ENCODE measurements around the gene SRM.
A peak's percentile ranks its signal among the peaks of the same experiment; 100 is the strongest.
"Not testable (repeated sequence)": the region's sequence is repeated elsewhere in the genome, so short reads cannot be mapped to it uniquely, and the experiment has no call there.

SRM gene

DNA sequence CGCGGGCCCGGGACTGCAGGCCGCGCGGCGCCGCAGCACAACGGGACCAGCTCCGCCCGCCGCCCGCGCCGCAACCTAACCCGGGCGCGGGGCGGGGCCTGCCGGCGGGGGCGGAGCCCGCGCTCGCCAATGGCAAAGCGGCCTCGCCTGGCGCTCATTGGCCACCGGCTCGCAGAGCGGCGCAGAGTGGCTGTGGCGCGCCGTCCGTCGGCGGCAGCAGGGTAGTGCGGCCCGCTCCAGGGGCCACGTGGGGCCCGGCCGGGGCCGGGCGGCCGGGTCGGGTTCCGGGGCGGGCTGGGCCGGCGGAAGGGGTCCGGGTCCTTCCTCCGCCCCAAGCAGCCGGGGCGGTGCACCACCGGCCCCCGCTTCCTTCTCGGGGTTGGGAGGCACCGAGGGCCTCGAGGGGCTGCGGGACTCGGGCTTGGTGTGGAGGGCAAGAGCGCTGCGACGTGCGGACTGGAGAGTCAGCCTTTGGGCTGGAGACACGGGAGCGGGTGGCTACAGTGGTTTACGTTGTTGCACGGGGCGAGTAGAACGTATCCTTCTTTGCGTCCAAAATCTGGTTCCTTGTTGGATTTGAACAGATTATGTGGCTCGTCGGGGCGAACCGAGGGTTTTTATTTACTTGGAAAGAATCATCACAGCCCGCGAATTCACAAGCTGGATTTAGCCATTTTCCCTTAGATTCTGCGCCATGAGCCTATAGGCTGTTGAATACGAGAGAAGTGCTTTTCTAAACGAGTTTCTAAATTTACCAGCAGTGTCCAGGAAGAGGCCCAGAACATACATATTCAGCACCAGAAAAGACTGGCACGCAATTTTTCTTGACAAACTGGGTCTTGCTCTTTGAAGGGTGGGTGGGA lies at the start of gene SRM:
Gene SRM (minus strand): TSS at position 51 of the 863 bp plus-strand sequence. CDS start 75 bp downstream, outside the sequence.
- DNase-seq (ENCODE audit: low read depth, low spot score) = peak; percentile 61

DNA sequence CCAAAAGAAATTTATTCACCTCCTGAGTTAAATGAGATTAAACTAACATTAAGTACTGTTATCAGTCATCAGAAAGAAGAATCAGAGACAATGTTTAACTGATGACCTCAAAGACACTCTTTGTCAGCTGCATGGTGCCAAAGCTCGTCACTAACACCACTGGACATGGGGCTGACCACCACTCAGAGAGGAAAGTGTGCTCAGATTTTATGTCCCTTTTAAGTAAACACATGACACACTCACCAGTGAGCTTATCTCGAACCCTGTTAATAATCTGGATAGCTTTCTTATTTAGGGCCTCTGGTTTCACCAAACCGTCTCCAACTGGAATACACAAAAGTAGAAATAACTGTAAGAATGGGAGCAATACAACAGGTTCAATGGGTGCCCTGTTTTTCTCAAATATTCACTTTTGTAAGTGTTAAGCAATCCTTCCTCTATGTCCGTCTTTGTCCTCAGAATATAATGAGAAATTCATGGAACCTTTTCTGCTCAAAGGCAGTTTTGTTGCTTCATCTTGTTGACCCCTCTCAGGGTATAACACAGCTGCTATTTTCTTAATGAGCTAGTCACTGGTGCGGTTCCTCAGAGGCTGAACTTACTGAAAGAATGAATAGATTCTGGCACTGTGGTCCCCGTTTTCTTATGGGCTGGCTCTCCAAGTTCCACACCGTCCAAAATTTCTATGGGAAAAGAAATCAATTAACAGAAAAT lies 49.4 kb upstream of the SRM start:
- no peak for DNase-seq (ENCODE audit: low read depth, low spot score)

GRCh38 chr1:11107599-11107998 lies 47.8 kb upstream of the SRM start:
- no peak for DNase-seq (ENCODE audit: low read depth, low spot score)

- DNase-seq (ENCODE audit: low read depth, low spot score) = no peak
Observed at GRCh38 chr1:11105586-11105985, 45.8 kb upstream of the SRM start.

DNA sequence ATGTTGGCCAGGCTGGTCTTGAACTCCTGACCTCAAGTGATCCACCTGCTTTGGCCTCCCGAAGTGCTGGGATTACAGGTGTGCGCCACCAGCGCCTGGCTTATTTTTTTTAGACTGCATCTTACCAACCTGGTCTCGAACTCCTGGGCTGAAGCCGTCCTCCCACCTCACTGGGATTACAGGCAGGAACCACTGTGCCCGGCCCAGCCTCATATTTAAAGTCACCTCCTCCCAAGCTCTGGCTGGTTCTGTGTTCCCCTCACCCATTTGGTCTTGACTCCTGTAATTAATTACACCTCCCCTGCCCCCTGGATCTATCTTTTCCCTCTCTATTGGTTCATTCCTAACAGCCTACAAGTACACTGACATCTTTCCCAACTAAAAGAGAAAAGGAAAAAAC lies 41.5 kb upstream of the SRM start:
- DNase-seq (ENCODE audit: low read depth, low spot score) = no peak

DNA sequence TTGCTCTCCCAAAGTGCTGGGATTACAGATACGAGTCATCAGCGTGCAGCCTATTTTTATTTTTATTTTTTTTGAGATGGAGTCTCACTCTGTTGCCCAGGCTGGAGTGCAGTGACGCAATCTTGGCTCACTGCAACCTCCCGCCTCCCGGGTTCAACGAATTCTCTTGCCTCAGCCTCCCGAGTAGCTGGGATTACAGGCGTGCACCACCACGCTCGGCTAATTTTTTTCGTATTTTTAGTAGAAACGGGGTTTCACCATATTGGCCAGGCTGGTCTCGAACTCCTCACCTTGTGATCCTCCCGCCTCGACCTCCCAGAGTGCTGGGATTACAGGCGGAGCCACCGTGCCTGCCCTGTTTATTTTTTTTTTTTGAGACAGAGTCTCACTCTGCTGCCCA lies 41.0 kb upstream of the SRM start:
- DNase-seq (ENCODE audit: low read depth, low spot score) = not testable (repeated sequence)

DNA sequence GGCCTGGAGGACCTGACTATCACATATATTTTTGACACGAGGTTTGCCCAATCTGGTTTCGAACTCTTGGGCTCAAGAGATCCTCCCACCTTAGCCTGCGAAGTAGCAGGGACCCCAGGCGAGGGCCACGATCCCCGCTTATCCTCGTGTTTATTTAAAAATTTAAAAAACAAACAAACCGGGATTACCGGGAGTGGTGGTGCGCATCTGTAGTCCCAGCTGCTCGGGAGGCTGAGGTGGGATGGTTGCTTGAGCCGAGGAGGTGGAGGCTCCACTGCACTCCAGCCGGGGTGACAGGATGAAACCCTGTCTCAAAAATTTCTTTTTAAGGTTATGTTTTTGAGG lies 40.3 kb upstream of the SRM start:
- no peak for DNase-seq (ENCODE audit: low read depth, low spot score)

- DNase-seq (ENCODE audit: low read depth, low spot score) = peak; percentile 40
Observed at GRCh38 chr1:11099310-11100148, 39.7 kb upstream of the SRM start, which contains the start of gene EXOSC10. Gene EXOSC10 (minus strand): TSS chr1:11099869. CDS start chr1:11099831, 38 bp downstream.

DNA sequence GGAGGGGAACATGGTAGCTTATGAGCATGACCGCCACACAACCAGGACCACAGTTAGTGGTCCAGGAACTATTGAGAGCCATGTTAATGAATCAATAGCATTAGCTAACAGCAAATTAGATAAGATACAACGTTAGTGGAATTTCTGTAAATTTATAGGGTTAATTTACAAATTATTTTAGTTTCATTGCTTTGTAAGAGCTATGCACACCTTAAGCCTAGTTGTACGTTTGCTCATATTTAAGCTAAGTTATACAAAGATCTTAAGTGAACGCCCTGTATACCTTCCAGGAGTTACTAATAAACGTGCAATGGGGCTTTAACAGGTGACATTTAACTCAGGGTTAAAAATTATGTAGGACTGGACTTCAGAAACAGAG lies 39.1 kb upstream of the SRM start:
- no peak for DNase-seq (ENCODE audit: low read depth, low spot score)

DNA sequence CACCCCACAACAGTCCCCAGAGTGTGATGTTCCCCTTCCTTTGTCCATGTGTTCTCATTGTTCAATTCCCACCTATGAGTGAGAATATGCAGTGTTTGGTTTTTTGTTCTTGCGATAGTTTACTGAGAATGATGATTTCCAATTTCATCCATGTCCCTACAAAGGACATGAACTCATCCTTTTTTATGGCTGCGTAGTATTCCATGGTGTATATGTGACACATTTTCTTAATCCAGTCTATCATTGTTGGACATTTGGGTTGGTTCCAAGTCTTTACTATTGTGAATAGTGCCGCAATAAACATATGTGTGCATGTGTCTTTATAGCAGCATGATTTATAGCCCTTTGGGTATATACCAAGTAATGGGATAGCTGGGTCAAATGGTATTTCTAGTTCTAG lies 24.0 kb upstream of the SRM start:
- DNase-seq (ENCODE audit: low read depth, low spot score) = not testable (repeated sequence)

- DNase-seq (ENCODE audit: low read depth, low spot score) = no peak
Observed at GRCh38 chr1:11080931-11081330, 21.1 kb upstream of the SRM start.

DNA sequence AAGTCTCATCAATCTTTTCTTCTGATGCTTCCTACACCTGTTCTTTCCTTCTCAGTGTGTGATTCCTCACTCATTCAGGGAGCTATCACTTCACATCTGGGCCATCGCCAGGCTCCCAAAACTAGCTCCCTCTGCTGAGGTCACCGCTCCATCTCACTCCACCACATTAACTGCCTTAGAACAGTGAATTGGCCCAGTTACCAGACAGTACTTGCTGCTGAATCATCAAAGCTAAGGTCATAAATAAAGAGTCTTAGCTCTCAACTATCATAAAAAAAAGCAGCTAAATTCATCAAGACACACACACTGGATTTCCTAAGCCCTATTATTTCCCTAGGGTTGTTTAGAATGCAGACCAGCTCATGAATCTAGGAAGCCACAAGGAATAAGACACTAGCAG lies 18.8 kb upstream of the SRM start:
- no peak for DNase-seq (ENCODE audit: low read depth, low spot score)

DNA sequence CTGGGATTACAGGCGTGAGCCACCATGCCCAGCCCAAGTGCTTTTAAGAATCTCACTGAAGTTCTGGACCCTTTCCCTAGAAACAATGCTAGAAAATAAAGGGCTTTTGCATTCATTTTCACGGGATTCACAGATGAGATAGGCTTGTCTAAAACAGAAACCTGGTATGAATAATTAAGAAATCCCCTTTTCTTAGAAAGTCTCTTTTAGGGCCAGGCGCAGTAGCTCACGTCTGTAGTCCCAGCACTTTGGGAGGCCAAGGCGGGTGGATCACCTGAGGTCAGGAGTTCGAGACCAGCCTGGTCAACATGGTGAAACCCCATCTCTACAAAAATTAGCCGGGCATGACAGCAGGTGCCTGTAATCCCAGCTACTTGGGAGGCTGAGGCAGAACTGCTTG lies 13.6 kb upstream of the SRM start:
- not testable (repeated sequence) for DNase-seq (ENCODE audit: low read depth, low spot score)

DNA sequence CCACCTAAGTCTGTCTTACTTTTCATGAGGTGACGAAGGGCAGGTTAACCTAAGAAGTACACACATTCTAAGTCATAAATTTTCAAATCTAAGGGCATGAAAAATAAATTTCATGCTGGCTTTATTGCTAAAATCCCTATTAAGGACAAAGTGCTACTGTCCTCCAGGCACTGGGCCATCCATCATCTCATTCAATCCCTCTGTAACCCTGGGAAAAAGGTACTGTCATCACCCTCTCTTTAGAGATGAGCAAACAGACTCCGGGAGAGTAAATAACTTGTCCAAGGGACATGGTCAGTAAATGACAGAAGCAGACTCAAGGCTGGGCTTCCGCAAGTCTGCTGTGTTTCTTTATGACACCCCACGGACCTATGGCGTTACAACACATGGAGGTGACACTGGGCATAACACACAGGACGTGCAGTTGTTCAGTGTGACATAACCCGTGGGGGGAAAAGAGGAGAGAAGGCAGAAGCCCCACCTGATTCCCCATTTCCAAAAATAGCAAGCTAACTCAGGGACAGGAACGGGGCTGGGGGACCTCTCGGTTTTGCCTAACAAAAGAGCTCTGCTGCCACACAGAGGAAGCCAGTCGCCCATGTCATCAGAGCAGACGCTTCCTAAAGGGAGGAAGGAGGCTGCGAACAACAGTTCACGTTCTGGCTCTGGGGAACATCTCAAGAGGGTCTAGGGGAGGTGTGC lies 12.5 kb upstream of the SRM start:
- DNase-seq (ENCODE audit: low read depth, low spot score) = no peak

GRCh38 chr1:11071463-11072215 lies 11.8 kb upstream of the SRM start:
- DNase-seq (ENCODE audit: low read depth, low spot score) = no peak

GRCh38 chr1:11070876-11071275 lies 11.1 kb upstream of the SRM start:
- no peak for DNase-seq (ENCODE audit: low read depth, low spot score)

- no peak for DNase-seq (ENCODE audit: low read depth, low spot score)
Observed at GRCh38 chr1:11068600-11069473, 9.0 kb upstream of the SRM start.

DNA sequence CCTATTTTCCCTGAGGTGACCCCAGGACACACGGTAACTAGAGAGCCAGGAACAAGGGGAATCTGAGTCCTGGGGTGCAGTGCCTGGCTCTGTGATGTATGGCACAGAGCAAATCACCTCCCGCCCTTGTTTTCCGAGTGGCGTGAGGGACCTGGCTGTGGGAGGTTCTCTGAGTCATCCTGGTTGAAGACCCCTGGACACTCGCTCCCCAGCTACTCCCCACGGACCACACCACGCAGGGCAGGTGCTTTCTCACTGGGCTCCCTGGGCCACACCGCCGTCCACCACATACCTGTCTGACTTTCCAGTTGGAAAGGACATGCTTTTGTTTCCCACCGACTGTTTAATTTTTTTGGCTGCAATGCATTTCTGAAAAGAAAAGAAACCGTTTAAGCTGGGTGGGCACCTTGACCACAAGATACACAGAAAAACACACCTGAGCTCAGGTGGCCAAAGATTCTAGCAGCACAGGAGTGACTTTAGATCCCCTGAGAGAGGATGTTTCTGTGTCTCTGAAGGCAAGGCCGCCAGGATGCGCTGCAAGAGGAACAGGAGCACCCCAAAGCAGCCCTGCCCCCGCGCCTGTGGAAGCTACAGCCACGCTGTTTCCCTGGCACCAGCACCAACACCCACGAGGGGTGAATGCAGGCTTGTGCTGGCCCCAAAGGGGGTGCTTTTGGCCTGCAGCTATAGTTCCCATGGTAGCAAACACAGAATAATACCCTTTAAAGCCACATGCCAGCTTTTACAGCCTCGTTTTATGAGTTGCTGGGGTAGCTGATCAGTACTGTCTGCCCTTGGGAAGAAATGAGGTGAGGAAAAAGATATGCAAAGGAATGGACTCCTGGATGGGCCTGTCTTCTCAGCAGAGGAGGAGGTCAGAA lies 8.1 kb upstream of the SRM start:
- DNase-seq (ENCODE audit: low read depth, low spot score) = no peak

GRCh38 chr1:11065796-11066195 lies 6.0 kb upstream of the SRM start:
- no peak for DNase-seq (ENCODE audit: low read depth, low spot score)
